Stimulated activated CD4-positive, alpha-beta T cell treated with anti-CD3 and anti-CD28 coated beads, TNF-alpha, amount 100 ng/mL, for 24 hours (primary cell): ENCODE measurements around the gene ENG.

Experiments
- DNase-seq, 3 experiments: peaks; one replicate each; pipeline ENCODE4 v3.0.0-alpha.2; 2020; ENCODE audit warnings: low read depth in 3 of 3

Gene ENG

DNA sequence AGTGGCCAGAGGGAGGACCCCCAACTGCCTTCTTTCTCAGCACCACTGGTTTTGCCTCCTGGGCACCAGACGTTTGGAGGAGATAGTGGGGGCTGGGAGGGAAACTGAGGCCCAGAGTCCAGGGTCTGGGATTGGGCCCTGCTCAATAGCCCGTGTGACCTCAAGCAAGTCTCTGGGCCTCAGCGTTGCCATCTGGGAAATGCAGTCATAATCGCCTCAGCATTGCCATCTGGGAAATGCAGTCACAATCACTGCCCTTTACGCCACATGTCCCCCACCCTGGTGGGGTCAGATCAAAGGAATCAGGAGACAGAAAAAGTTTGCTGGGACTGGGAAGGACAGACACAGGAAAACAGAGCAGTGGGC, 77.6 kb downstream of the ENG start:
- no peak for DNase-seq

DNA sequence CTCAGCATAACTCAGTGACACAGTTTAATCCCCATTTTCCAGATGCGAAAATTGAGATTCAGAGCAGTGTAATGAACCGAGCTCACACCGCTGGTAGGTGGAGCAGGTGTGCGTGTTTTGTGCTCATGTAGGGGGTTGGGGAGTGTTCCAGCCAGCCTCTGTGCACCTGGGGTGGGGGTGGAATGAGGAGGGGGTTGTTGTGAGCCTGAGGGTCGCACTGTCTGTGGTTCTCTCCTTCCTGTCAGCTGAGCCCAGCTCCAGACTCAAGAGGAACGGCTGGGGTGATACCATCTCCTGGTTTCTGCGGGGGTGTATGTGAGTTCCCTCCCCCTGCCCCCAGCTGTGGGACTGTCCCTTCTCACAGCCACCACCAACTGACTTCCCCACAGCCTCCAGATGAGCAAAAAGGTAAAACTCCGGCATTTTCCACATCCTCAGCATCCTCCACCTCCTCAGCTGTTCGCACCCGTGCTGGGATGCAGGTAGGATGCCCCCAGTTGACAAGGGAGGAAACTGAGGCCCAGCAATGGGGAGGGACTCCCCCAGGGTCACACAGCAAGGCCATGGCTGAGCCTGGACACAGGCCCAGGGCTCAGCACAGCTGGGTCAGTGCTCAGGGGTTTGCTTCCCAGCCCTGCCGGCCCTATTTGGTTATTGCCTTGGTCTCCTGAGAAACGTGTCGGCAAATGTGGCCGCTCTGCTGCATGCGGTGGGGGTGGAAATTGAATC, 78.1 kb downstream of the ENG start:
- peak; percentile 37 to 78 (median 55) for DNase-seq

DNA sequence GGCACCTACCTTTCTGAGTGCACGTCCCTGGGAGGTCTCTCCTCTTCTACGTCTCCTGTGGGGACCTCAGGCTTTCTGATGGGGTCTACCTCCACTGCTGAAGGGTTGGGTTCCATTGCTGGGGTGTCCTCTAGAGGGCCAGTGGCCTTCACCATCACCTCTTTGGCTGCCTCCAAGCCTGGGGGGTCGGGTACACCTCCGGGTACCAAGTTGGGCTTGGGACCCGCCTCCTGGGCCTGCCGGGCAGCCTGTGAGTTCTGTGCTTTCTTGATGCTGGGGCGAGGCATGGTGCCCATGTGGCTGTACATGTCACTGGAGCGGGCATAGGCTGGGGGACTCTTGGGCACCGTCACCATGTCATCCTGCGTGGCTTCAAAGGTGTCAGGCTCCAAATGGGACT, 80.5 kb downstream of the ENG start:
- no peak for DNase-seq

DNA sequence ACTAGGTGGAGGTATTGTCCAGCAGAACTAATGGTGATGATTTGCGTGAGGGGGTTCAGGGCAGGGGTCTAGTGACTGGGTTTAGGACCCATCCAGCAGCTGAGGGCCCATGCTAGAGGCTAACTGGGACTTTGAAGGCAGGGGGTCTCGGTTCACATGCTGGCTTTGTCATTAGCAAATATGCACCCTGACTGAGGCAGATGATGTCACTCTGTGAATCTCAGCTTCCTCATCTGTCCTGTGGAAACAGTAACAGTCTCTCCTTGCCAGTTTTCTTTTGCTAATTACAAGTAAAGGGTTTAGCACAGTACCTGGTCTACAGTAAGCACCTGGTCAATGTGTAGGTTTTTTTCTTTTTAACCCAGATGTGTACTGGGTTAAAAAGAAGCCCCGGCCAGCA, 81.2 kb downstream of the ENG start:
- DNase-seq, result no peak

DNA sequence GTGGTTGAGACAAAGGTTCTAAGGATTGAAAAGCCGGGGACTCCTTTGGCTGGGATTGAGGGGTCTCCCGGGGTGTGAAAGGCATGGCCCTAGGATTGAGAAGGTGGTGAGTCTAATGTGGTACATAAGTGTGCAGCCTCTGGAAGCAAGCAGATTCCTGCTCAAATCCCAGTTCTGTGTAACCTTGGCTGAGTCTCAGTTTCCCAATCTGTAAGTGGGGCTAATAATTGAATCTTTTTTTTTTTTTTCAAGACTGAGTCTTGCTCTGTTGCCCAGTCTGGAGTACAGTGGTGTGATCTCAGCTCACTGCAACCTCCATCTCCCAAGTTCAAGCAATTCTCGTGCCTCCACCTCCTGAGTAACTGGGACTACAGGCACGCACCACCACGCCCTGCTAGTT, 81.9 kb downstream of the ENG start:
- DNase-seq, result no peak

DNA sequence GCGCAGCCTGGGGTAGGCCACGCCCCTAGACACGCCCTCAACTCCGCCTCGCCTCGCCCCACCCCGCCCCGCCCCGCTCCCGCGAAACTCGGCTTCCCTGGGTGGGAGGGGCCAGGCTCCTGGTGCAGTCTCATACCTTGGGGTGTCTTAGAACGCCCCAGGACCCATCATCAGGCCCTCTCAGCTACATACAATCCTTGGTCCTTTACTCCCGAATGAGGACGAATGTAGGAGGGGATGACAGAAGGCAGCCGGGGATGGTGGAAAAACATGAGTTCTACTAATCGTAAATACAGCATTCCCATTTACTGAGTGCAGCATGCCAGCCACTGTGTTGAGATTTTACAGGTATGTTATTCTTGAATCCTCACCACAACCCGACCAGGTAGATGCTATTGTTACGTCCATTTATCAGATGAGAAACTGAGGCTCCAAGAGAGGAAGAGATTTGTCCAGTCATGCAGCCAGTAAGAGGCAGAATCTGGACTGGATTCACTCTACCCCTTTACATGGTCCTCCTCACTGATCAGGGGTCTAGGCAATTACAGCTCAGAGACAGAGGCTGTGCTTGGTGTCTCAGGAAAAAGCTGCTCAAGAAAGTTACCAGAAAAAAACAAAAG, 82.8 kb downstream of the ENG start:
- no peak for DNase-seq

DNA sequence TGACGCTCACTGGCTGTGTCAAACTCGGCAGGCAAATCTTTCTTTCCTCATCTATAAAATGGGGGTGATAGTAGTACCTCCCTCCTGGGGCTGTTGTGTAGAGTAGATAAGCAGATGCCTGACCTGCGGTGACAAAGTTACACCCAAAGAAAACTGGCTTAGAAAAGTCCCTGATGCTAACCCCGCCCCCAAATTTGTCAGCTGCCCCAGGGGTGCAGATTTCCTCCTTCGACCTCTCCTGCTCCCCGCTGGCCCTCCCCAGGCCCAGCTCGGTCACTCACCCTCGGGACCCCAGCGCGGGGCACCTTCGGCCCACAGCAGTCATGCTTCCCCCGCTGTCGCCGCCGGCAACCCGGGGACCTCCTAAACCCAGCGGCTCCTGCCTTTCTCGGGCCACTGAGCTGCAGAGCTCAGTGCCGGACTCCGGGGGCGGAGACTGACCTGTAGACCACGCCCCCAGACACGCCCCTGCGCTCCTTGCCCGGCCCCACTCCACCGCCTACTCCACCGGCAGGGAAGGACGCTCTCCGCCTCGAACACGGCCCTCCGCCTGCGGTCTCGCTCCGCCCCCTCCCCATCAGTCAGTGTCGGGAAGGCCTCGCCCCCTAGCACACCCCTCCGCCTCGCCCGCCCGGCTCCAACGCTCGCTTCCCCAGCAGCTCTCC, 83.4 kb downstream of the ENG start:
- peak; percentile 91 to 98 (median 93) for DNase-seq

DNA sequence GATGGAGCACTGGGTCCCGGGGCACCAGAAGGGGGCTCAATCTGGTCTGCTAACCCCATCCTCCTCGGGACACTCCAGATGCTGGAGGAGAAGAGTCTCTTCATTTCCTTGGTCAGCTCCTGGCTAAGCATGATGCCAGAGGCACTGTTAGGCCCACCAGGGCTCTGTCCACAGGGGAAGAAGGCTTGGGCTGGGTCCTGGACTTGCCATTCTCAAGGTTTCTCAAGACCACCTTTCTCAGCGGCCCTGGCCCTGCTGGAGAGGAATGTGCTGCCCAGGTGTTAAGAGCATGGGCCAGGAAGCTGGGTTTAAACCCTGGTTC, 83.9 kb downstream of the ENG start:
- no peak for DNase-seq

DNA sequence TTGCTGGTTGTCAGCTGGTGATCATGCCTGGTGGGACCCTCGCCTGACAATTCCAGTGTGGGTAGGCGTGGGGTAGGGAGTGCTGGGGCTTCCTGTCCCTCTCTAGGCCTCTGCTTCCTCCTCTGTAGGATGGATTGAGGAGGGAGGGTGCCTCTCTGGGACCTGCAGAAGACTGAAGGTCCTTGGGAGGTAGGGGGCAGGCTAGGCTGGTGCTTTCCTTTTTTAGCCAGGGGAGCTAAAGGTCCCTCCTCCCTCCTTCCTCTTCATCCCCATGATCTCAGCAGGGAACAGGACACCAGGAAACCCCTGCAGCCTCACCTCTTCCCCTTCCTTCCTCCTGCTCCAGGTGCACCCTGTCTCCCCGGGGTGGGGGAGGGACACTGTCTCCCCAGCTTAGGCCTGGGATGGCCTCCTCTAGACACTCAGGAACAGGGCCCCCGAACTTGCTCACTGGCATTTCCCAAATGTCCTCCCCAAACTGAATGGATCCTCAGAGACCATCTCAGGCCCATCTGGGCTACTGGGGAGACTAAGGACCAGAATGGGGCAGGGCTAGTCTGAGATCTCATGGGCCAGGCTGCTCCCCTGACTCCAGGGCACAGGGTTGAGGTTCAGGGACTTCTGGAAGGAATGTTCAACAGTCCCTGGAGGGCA, 84.4 kb downstream of the ENG start:
- no peak for DNase-seq

DNA sequence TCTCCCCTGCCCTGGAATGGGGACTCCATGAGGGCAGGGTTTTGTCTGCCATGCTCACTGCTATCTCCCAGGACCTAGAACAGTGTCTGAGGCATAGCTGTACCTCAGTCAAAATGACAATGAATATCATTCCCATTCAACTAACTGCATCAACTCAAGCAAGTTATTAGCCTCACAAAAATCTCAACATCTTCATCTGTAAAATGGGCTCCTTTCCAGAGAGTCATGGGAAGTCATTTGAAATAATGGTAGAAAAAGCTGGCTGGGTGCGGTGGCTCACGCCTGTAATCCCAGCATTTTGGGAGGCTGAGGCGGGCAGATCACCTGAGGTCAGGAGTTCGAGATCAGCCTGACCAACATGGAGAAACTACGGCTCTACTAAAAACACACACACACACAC, 85.4 kb downstream of the ENG start:
- no peak for DNase-seq

DNA sequence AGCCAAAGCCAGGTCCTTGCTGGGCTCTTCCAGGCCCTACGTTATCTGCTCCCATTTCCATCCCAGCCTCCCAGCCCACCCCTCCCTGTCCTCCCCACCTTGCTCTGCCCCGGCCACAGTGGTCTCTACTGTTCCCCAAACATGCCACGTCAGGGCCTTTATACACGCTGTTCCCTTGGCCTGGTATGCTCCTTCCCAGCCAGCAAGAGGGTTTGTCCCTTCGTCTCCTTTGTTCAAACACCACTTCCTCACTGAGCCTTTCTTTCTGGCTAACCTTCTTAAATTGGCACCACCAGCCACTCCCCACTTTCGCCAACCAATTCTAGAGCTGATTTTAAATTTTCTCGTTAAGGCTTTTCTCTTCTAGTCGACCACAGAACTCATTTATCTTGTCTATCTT, 85.8 kb downstream of the ENG start:
- DNase-seq, result no peak

DNA sequence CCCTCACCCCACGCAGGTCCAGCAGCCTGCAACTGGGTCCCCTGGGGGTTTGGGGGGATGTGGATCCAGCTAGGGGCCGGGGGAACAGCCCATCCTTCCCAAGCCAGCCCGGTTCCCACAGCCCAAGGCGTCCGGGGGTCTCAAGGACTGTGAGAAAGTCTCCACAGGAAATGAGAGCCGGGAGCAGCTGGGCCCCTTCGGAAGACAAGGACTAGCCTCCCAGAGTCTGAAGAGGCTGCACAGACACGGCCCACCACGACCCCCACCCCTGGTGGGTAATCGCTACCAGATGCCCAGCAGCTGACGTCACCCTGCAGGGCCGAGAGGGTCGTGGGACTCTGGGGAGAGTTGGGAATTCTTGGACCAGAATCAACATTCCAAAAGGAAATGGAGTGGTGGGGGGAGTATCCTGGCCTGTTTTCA, 86.5 kb downstream of the ENG start:
- DNase-seq, result no peak

DNA sequence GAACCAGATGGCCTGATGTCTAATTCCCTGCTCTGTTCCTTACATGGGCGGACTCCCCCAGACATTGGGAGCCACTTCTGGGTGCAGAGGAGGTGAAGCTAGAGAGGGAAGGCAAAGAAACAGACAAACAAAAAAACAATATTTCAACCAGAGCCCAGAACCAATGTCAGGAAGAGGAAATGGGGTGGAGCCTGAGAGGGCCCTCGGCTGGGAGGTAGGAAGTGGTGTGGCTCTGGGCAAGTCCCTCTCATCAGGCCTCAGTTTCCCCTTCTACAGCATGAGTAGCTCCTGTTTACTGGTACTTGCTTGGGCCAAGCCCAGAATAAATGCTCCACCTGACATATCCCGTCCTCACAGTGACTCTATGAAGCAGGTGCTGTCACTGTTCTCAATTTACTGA, 87.0 kb downstream of the ENG start:
- DNase-seq, result no peak

DNA sequence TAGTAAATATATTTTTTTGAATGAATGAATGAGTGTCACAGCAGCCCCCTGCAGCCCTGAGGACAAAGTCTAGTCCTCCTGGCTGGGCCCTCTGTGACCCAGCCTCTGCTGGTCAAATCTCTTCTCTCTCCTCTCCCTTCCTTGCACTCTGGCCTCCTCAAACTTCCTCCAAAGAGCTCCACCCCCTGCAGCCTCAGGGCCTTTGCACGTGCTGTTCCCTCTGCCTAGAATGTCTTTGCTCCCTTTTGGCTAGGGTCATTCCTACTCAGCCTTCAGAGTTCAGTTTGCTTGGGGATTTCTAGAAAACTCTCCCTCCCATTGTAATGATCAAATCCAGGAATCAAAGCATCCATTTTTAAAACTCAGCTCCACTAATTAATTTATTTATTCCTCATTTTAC, 89.0 kb downstream of the ENG start:
- DNase-seq, result no peak
